ENCODE results near the gene KCTD17.

Gene KCTD17, protein sequence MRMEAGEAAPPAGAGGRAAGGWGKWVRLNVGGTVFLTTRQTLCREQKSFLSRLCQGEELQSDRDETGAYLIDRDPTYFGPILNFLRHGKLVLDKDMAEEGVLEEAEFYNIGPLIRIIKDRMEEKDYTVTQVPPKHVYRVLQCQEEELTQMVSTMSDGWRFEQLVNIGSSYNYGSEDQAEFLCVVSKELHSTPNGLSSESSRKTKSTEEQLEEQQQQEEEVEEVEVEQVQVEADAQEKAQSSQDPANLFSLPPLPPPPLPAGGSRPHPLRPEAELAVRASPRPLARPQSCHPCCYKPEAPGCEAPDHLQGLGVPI

DNA sequence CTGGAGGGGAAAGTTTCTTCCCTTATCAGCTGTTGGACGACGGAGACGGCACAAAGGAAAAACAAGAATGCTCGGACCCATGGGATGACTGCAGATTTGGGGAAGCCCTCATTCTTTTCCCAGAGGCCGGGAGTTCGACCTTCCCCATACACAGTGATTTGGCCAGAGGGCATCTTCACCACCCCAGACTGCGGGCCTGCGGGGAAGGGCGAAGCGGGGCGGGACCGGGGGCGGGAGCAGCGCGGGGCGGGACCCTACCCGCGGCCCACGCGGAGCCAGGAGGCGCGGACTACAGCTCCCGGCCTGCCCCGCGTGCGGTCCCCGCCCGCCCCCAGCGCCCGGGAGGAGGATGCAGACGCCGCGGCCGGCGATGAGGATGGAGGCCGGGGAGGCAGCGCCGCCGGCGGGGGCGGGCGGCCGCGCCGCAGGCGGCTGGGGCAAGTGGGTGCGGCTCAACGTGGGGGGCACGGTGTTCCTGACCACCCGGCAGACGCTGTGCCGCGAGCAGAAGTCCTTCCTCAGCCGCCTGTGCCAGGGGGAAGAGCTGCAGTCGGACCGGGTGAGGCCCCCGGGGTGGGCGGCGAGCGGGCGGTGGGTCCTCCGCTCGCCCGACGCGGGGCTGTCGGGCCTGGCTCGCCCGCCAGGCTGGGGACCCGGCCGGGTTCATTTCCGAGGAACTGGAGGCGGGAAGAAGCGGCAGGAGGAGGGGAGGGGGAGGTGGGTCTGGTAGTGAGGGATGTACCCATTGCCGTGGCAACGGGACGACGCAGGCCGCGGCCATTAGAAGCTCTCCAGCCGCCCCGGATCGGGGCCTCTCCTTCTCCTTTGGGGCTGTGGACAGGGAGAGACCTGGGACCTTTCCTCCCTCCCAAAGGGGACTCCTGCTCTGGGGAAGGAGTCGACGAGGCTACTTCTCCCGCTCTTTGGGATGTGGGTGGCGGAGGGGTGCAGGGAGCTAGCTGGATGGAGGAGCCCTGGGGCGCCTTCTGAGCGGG is at the start of gene KCTD17:
Gene KCTD17, plus strand, starts transcription at position 352 of the 995 bp plus-strand sequence. Its CDS starts 19 bp downstream, at position 371.
- Histone ChIP-seq H3K27ac (ENCODE audit: low read depth, low read length) (no peak within 1 kb of the TSS), H2AFZ (ENCODE audit: low read length, unreplicated experiment) (peak within 1 kb of the TSS; percentile 60), H3K4me3 (ENCODE audit: low read depth, low read length) (peak within 1 kb of the TSS; percentile 81), H3K27me3 (ENCODE audit: insufficient read depth, low read length) (no peaks in the 10 kb centered on the region), H3K4me1 (ENCODE audit: control insufficient read depth, insufficient read depth, low read length, unreplicated experiment) (peaks cover 4% of the 10 kb centered on the region), H3K36me3 (ENCODE audit: insufficient read depth, low read length) (no peaks in the 10 kb centered on the region), H3K79me2 (ENCODE audit: control insufficient read depth, insufficient read depth, low read length, unreplicated experiment) (no peaks in the 10 kb centered on the region)

DNA sequence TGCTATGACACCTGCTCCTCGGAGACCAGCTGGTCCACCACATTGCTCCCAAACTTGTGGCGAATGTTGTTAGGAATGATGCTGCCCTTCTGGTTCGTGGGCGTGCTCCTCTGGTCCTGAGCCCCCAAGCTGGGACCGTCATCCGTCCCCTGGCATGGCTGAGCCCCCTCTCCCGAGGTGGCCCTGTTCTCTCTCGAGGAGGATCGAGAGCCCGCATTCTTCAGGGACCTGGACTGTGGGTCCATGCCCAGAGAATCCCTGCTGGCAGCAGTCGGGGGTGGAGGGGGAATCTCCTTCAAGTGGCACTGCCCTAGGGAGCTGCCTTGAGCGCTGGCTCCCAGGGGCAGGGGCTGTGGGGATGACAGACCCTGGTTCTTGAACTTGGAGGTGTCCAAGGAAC is 49.7 kb upstream of the KCTD17 start:
- Histone ChIP-seq H3K36me3 (ENCODE audit: insufficient read depth, low read length) (no peaks in the 10 kb centered on the region), H3K79me2 (ENCODE audit: control insufficient read depth, insufficient read depth, low read length, unreplicated experiment) (no peaks in the 10 kb centered on the region), H3K4me3 (ENCODE audit: low read depth, low read length) (no peak overlapping the region), H3K27ac (ENCODE audit: low read depth, low read length) (no peak overlapping the region), H3K27me3 (ENCODE audit: insufficient read depth, low read length) (peaks cover 7% of the 10 kb centered on the region), H3K4me1 (ENCODE audit: control insufficient read depth, insufficient read depth, low read length, unreplicated experiment) (peaks cover 7% of the 10 kb centered on the region), H2AFZ (ENCODE audit: low read length, unreplicated experiment) (no peak overlapping the region)

DNA sequence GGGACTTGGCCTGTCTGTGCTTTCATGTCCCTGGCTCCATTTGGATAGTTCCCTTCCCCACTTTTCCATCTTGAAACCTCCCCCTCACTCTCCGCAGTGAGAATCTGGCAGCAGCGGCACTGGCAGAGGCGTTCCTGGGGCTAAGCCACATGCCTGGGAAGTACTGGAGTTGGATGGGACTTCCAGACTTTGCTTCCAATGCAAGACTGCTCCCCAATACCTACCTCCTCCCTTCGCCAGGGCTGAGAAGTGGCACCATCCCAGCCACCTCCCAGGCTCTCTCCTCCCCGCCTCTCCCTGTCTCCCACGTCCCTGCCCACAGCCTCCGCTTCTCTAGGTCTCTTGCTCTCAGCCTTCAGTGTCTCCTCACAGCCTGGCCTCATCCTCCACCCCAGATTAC is 48.9 kb upstream of the KCTD17 start:
- Histone ChIP-seq H3K4me3 (ENCODE audit: low read depth, low read length) (no peak overlapping the region), H3K79me2 (ENCODE audit: control insufficient read depth, insufficient read depth, low read length, unreplicated experiment) (no peaks in the 10 kb centered on the region), H3K27ac (ENCODE audit: low read depth, low read length) (no peak overlapping the region), H2AFZ (ENCODE audit: low read length, unreplicated experiment) (no peak overlapping the region), H3K36me3 (ENCODE audit: insufficient read depth, low read length) (no peaks in the 10 kb centered on the region), H3K27me3 (ENCODE audit: insufficient read depth, low read length) (peaks cover 7% of the 10 kb centered on the region), H3K4me1 (ENCODE audit: control insufficient read depth, insufficient read depth, low read length, unreplicated experiment) (peaks cover 7% of the 10 kb centered on the region)

DNA sequence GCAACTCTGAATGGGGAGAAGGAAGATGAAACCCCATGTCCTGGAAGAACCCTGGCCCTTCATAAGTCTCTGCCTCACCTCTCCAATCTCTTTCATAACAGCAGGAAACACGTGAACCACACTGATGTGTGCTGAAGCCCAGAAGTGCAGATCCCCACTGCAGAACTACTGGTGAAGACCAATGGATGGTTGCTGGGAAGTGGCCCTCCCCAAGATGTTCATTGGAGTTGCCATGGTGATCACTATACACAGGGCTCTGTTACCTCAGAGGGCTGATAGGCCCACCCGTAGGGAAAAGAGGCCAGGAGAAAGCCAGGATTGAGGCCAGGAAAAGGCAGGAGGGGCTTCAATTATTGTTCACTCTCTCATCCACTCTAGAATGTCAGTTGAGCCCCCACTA is 43.9 kb upstream of the KCTD17 start:
- Histone ChIP-seq H3K79me2 (ENCODE audit: control insufficient read depth, insufficient read depth, low read length, unreplicated experiment) (no peaks in the 10 kb centered on the region), H3K27me3 (ENCODE audit: insufficient read depth, low read length) (peaks cover 10% of the 10 kb centered on the region)

DNA sequence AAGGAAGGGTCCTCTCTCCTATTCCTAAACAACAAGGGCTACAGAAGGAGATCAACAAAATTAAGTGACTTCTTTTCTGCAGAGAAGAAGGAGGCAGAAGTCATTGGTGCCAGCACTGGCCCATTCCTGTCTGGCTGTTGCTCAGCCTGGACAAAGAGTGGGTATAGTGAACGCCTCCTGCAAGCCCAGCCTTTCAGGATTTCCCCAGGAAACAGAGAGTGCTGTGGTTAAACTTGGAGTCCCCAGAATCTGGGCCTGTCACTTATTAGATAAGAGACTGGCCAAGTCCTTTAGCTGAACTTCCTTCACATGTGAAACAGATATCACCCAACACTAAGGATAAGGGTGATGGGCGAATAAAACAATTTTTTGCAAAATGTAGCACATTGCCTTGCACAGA is 43.2 kb upstream of the KCTD17 start:
- Histone ChIP-seq H3K79me2 (ENCODE audit: control insufficient read depth, insufficient read depth, low read length, unreplicated experiment) (no peaks in the 10 kb centered on the region), H3K27ac (ENCODE audit: low read depth, low read length) (no peak overlapping the region), H3K4me3 (ENCODE audit: low read depth, low read length) (no peak overlapping the region), H3K36me3 (ENCODE audit: insufficient read depth, low read length) (no peaks in the 10 kb centered on the region), H3K4me1 (ENCODE audit: control insufficient read depth, insufficient read depth, low read length, unreplicated experiment) (no peaks in the 10 kb centered on the region), H2AFZ (ENCODE audit: low read length, unreplicated experiment) (no peak overlapping the region), H3K27me3 (ENCODE audit: insufficient read depth, low read length) (peaks cover 10% of the 10 kb centered on the region)

More for the DNA sequence above, 43.9 kb upstream of the KCTD17 start:
- H2AFZ ChIP-seq (ENCODE audit: low read length, unreplicated experiment) = no peak overlapping the region
- no peaks in the 10 kb centered on the region for H3K4me1 ChIP-seq (ENCODE audit: control insufficient read depth, insufficient read depth, low read length, unreplicated experiment)
- no peaks in the 10 kb centered on the region for H3K36me3 ChIP-seq (ENCODE audit: insufficient read depth, low read length)
- no peak overlapping the region for H3K27ac ChIP-seq (ENCODE audit: low read depth, low read length)
- no peak overlapping the region for H3K4me3 ChIP-seq (ENCODE audit: low read depth, low read length)

DNA sequence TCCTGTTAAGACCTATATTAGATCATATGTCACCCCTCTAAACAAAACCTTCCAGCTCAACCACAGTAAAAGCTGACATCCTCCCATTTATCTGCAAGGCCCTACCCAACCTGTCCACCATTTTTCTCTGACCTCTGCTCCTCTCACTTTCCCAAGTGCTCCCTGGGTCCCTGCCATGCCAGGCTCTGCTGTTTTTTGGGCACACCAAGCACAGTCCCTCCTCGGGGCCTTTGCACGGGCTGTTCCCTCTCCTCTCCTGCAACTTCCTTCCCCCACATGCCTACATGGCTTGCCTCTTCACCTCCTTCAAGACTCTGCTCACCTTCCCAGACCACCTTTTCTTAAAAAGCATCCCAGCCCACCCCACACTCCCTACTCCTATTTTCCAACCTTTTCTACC is 42.1 kb upstream of the KCTD17 start:
- Histone ChIP-seq H3K36me3 (ENCODE audit: insufficient read depth, low read length) (no peaks in the 10 kb centered on the region), H3K27ac (ENCODE audit: low read depth, low read length) (no peak overlapping the region), H3K4me1 (ENCODE audit: control insufficient read depth, insufficient read depth, low read length, unreplicated experiment) (no peaks in the 10 kb centered on the region), H2AFZ (ENCODE audit: low read length, unreplicated experiment) (no peak overlapping the region), H3K27me3 (ENCODE audit: insufficient read depth, low read length) (peaks cover 10% of the 10 kb centered on the region), H3K79me2 (ENCODE audit: control insufficient read depth, insufficient read depth, low read length, unreplicated experiment) (no peaks in the 10 kb centered on the region), H3K4me3 (ENCODE audit: low read depth, low read length) (no peak overlapping the region)

DNA sequence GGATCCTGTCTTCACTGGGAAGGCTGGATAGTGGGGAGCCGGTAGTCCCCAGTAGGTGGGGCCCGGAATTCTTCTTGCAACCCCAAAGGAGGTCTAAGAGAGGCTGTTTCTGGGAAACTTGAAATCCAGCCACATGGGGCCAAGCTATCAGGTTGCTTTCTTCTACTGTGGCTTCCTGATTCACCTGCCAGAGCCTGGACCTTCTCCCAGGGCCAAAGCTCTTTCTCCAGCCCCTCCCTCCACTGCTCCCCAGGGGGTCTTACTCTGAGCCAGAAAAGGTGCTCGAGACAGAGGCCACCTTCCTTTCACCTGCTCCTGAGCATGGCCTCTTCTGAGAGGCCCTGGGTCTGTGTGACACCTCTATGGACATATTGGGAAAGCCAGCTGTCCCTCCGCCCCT is 41.4 kb upstream of the KCTD17 start:
- H3K4me3 ChIP-seq (ENCODE audit: low read depth, low read length) = no peak overlapping the region

DNA sequence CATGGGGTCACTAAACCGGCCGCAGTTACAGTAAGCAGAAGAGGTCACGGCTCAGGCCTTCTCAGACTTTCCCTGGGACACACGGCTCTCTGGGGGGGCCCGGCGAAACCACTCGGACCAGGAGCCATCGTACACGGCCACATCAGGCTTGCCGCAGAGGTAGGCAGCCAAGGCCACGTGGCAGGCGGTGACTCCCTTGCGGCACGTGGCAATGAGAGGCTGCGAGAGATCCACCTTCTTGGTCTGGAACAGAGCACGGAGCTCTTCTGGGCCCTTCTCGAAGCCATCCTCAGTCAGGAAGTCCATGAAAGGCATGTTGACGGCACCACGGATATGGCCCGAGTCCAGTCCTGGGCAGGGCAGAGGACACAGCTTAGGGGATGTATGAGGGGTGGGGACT is 40.6 kb upstream of the KCTD17 start:
- no peak overlapping the region for H3K27ac ChIP-seq (ENCODE audit: low read depth, low read length)
- peaks cover 3% of the 10 kb centered on the region; the same call in 1 of the 2 replicates for H3K27me3 ChIP-seq (ENCODE audit: insufficient read depth, low read length)
- no peaks in the 10 kb centered on the region for H3K36me3 ChIP-seq (ENCODE audit: insufficient read depth, low read length)
- H3K4me3 ChIP-seq (ENCODE audit: low read depth, low read length) = no peak overlapping the region
- H3K4me1 ChIP-seq (ENCODE audit: control insufficient read depth, insufficient read depth, low read length, unreplicated experiment) = no peaks in the 10 kb centered on the region
- no peak overlapping the region for H2AFZ ChIP-seq (ENCODE audit: low read length, unreplicated experiment)
- no peaks in the 10 kb centered on the region for H3K79me2 ChIP-seq (ENCODE audit: control insufficient read depth, insufficient read depth, low read length, unreplicated experiment)

More for the DNA sequence above, 41.4 kb upstream of the KCTD17 start:
- H2AFZ ChIP-seq (ENCODE audit: low read length, unreplicated experiment) = no peak overlapping the region
- no peaks in the 10 kb centered on the region for H3K36me3 ChIP-seq (ENCODE audit: insufficient read depth, low read length)
- no peak overlapping the region for H3K27ac ChIP-seq (ENCODE audit: low read depth, low read length)
- H3K4me1 ChIP-seq (ENCODE audit: control insufficient read depth, insufficient read depth, low read length, unreplicated experiment) = no peaks in the 10 kb centered on the region
- no peaks in the 10 kb centered on the region for H3K79me2 ChIP-seq (ENCODE audit: control insufficient read depth, insufficient read depth, low read length, unreplicated experiment)
- H3K27me3 ChIP-seq (ENCODE audit: insufficient read depth, low read length) = peaks cover 6% of the 10 kb centered on the region

DNA sequence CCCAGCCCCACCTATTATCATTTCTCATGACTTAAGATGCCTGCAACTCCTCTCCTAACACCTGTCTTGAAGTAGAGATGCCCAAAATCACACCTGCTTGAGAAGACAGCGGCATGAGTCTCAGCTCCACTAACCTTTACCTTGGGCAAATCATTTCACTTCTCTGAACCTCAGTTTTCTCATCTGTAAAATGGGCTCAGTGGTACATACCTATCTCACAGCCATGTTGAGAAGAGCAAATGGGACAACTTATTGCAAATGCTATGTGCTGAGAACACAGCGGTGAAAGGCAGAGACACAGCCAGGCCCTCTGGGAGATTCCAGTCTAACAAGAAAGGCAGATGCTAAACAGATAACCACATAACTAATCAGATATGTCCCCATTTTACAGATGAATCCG is 40.1 kb upstream of the KCTD17 start:
- no peak overlapping the region for H3K27ac ChIP-seq (ENCODE audit: low read depth, low read length)
- no peak overlapping the region for H2AFZ ChIP-seq (ENCODE audit: low read length, unreplicated experiment)
- peaks cover 3% of the 10 kb centered on the region; the same call in 1 of the 2 replicates for H3K27me3 ChIP-seq (ENCODE audit: insufficient read depth, low read length)
- no peaks in the 10 kb centered on the region for H3K79me2 ChIP-seq (ENCODE audit: control insufficient read depth, insufficient read depth, low read length, unreplicated experiment)
- H3K4me1 ChIP-seq (ENCODE audit: control insufficient read depth, insufficient read depth, low read length, unreplicated experiment) = no peaks in the 10 kb centered on the region
- H3K36me3 ChIP-seq (ENCODE audit: insufficient read depth, low read length) = no peaks in the 10 kb centered on the region
- H3K4me3 ChIP-seq (ENCODE audit: low read depth, low read length) = no peak overlapping the region

DNA sequence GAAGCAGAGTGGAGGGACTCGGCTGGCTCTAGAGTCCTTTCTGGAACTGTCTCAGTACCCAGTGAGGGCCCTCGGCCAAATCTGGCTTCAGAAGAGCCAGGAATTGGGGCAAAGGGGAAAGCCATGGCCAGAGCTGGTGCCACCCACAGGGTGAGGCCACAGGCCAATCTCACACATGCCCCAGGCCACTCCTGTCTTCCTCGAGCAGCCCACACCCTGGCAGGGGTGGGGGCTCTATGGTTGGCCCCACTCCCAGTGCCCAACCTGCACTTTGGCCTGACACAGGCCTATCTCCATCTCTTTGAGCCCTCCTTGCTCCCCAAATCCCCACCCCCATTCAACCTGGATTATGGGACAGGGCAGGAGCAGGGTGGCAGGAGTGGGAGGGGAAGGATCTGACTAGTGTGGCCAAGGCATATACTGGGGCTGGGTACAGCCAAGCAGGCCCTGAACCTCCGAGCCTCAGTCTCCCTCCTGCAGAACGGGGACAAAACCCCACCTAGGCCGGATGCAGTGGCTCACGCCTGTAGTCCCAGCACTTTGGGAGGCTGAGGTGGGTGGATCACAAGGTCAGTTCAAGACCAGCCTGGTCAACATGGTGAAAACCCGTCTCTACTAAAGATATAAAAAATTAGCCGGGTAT is 39.2 kb upstream of the KCTD17 start:
- Histone ChIP-seq H3K36me3 (ENCODE audit: insufficient read depth, low read length) (no peaks in the 10 kb centered on the region), H2AFZ (ENCODE audit: low read length, unreplicated experiment) (no peak overlapping the region), H3K4me3 (ENCODE audit: low read depth, low read length) (no peak overlapping the region), H3K79me2 (ENCODE audit: control insufficient read depth, insufficient read depth, low read length, unreplicated experiment) (no peaks in the 10 kb centered on the region), H3K4me1 (ENCODE audit: control insufficient read depth, insufficient read depth, low read length, unreplicated experiment) (no peaks in the 10 kb centered on the region), H3K27me3 (ENCODE audit: insufficient read depth, low read length) (0 out of 2 replicates have a peak, but pooled peaks cover 3% of the 10 kb centered on the region), H3K27ac (ENCODE audit: low read depth, low read length) (no peak overlapping the region)

All from ACC112 (cell line).